Mucosa of descending colon (tissue), 3 donors: ENCODE results near the gene SPINT2. TPM values are rescaled to one million over a fixed set of nuclear protein-coding genes. Genes with fewer than 3 reads are reported as not detected.

ENCODE experiments used
- ATAC-seq: fragments of 200-7000 bp; cut with Tn5 transposase; one replicate; pipeline ENCODE4 v1.9.1; 2020; ENCODE audit warnings: mild to moderate bottlenecking, moderate library complexity
- DNase-seq, 3 donors: peaks; one replicate each; pipeline ENCODE4 v3.0.0-alpha.2; 2020
- H3K36me3 ChIP-seq: fragments of 200-600 bp; one replicate; pipeline ENCODE4 v1.8.0; 2021; ENCODE audit warnings: low read depth, mild to moderate bottlenecking
- H3K4me1 ChIP-seq: fragments of 200-600 bp; one replicate; pipeline ENCODE4 v1.8.0; 2021; ENCODE audit warnings: low read depth, mild to moderate bottlenecking
- H3K4me3 ChIP-seq: fragments of 200-600 bp; one replicate; pipeline ENCODE4 v1.8.0; 2021; ENCODE audit warnings: mild to moderate bottlenecking
- H3K9me3 ChIP-seq: fragments of 200-600 bp; one replicate; pipeline ENCODE4 v1.8.0; 2021; ENCODE audit warnings: mild to moderate bottlenecking
- intact Hi-C, 2 donors: fragments of 100-400 bp; cut with DNase I in 1 of 2; cut with micrococcal nuclease in 1 of 2; formaldehyde crosslinking; loops; one replicate each; pipeline versions ENCODE4 v1.11.0 to v1.11.1; 2022; cut with DNase I, micrococcal nuclease
- total RNA-seq, 3 donors: library from RNA; stranded (reverse); fragmentation: NEBNext Ultra II Directional in 2 of 3; extraction: Animal tissue kit (Norgen Biotek cat#: 25700) in 2 of 3; gene quantifications; one replicate each; pipeline versions ENCODE4 v1.2.1 to v1.2.4, GENCODE V29; 2021 to 2023
- TF ChIP-seq, protein P1 (sequence below): fragments of 200-600 bp; IDR thresholded peaks from one replicate; pipeline ENCODE4 v1.8.0; 2022; ENCODE audit warnings: antibody characterized with exemption, mild to moderate bottlenecking
- donor health status: DM: no; HTN: no; CAD: no; lungs with moderate emphysema.
- donor health status: DM: no; HTN: no; CAD: no.
- donor health status: DM: no; HTN: yes; CAD: no.

Gene SPINT2
- total RNA-seq, 3 donors from 2014 or later = 355 to 802 (median 787) TPM

DNA sequence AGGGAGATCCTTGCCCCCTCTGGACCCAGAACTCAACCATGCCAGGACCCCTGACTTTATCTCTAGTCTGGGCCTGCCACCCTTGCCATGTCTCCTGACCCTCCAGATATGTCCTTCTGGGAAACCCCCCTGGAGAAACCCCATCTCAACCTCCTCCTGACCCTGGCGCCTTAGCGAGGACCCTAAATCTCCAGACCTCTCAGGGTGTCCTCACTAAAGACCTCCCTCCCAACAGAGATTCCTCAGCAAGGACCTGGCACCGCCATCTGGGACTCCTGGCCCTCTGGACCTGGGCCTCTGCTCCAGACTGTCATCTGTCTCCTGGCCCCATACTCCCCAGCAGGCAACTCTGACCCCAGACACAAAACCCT is 56.6 kb downstream of the SPINT2 start:
- no peak for DNase-seq
- ATAC-seq = no peak
- TF ChIP-seq, protein P1, sequence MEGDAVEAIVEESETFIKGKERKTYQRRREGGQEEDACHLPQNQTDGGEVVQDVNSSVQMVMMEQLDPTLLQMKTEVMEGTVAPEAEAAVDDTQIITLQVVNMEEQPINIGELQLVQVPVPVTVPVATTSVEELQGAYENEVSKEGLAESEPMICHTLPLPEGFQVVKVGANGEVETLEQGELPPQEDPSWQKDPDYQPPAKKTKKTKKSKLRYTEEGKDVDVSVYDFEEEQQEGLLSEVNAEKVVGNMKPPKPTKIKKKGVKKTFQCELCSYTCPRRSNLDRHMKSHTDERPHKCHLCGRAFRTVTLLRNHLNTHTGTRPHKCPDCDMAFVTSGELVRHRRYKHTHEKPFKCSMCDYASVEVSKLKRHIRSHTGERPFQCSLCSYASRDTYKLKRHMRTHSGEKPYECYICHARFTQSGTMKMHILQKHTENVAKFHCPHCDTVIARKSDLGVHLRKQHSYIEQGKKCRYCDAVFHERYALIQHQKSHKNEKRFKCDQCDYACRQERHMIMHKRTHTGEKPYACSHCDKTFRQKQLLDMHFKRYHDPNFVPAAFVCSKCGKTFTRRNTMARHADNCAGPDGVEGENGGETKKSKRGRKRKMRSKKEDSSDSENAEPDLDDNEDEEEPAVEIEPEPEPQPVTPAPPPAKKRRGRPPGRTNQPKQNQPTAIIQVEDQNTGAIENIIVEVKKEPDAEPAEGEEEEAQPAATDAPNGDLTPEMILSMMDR = no peak
- no peak overlapping the region for H3K4me3 ChIP-seq
- peaks cover 2% of the 10 kb centered on the region for H3K36me3 ChIP-seq
- peaks cover 12% of the 10 kb centered on the region for H3K4me1 ChIP-seq
- intact Hi-C loops = no loop called here
- H3K9me3 ChIP-seq = no peaks in the 10 kb centered on the region

DNA sequence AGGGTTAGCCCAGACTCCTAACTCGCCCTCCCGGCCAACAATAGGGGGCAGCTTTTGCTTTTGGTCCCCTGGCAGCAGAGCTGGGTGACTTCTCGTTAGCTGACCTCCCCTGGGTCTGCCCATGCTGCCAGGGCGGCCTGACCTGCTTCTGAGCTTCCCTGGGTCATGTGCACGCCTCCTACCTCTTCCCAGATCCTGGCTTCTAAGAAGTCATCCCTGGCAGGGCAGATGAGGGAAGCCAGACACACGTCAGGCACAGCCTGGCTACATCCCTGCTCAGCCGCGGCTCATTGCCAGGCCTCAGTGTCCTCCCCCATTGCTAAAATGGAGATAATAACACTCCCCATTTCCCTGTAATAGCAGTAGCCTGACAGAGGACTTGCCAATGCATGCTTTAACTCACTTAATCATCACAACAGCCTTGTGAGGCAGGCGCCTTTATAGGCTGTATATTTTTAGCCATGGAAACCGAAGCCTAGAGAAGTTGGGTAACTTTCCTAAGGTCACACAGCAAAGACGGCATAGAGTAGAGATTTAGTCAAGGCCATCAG is 57.3 kb downstream of the SPINT2 start:
- TF ChIP-seq, protein P1 = no peak
- no peak for DNase-seq
- intact Hi-C loops = no loop called here
- Histone ChIP-seq H3K36me3 (peaks cover under 1% of the 10 kb centered on the region), H3K4me3 (no peak overlapping the region), H3K9me3 (no peaks in the 10 kb centered on the region), H3K4me1 (peaks cover 8% of the 10 kb centered on the region)
- ATAC-seq = no peak

DNA sequence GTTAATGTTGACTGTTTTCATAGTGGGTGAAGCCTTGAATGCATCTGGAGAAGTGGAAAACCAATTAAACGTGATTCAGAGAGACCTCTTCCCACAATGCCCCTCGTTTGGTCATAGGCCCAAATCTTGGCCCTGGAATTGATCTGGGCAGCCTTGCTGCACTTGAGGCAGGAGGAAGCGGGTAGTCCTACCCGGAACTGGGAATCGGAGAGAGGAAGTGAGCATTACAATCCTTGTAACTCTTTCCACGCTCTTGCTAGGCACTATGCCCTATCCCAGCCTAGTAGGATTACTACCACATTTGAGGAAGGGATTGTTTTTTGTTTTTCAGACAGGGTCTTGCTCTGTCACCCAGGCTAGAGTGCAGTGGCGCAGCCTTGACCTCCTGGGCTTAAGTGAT is 58.9 kb downstream of the SPINT2 start:
- Histone ChIP-seq H3K4me1 (peaks cover 8% of the 10 kb centered on the region), H3K9me3 (no peaks in the 10 kb centered on the region), H3K4me3 (no peak overlapping the region), H3K36me3 (peaks cover 6% of the 10 kb centered on the region)
- TF ChIP-seq, protein P1 = no peak
- intact Hi-C loops = no loop called here
- ATAC-seq (no peak), DNase-seq (no peak)

DNA sequence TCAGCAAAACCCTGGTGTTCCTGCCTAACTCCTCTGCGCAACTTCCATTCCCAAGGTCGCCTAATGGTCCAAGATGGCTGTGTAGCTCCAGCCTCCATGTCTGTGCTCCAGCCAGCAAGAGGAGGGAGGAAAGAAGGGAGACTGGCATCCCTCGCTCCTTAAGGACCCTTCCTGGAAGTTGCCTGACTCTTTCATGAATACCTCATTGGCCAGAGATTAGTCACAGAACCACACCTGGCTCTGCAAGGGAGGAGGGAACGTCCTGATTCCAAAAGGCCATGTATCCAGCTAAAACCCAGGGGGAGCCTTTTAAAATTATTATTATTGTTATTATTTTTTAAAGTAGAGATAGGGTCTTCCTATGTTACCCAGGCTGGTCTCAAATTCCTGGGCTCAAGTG is 60.1 kb downstream of the SPINT2 start:
- no peak for ATAC-seq
- Histone ChIP-seq H3K4me1 (peaks cover under 1% of the 10 kb centered on the region), H3K4me3 (no peak overlapping the region), H3K36me3 (peaks cover 6% of the 10 kb centered on the region), H3K9me3 (no peaks in the 10 kb centered on the region)
- TF ChIP-seq, protein P1 = no peak
- intact Hi-C loops = no loop called here
- no peak for DNase-seq

DNA sequence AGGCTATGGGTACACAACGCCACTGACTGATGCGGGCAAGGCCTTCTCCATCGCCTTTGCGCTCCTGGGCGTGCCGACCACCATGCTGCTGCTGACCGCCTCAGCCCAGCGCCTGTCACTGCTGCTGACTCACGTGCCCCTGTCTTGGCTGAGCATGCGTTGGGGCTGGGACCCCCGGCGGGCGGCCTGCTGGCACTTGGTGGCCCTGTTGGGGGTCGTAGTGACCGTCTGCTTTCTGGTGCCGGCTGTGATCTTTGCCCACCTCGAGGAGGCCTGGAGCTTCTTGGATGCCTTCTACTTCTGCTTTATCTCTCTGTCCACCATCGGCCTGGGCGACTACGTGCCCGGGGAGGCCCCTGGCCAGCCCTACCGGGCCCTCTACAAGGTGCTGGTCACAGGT is 62.2 kb downstream of the SPINT2 start:
- Histone ChIP-seq H3K36me3 (peaks cover 6% of the 10 kb centered on the region), H3K4me1 (no peaks in the 10 kb centered on the region), H3K4me3 (no peak overlapping the region), H3K9me3 (no peaks in the 10 kb centered on the region)
- intact Hi-C loops = no loop called here
- DNase-seq = no peak
- TF ChIP-seq, protein P1 = no peak
- ATAC-seq = no peak

DNA sequence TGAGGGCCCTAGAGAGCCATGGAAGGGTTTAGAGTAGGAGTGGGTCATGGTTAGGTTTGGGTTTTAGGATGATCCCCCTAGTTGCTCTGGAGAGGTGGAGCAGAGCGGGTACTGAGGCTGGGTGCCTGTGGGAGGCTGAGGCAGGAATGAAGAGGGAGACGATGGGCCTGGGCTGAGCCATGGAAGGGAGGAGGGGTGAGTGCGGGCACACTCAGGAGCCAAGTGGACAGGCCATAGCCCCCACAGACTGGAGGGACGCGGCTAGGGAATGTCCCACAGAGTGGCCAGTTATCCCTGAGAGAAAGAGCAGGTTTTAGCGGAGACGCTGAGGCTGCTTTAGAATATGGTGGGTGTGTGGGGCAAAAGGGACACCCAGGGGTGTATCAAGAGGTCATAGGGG is 65.3 kb downstream of the SPINT2 start:
- peaks cover 6% of the 10 kb centered on the region for H3K36me3 ChIP-seq
- H3K9me3 ChIP-seq = no peaks in the 10 kb centered on the region
- TF ChIP-seq, protein P1 = no peak
- no peak for ATAC-seq
- no peaks in the 10 kb centered on the region for H3K4me1 ChIP-seq
- H3K4me3 ChIP-seq = no peak overlapping the region
- no peak for DNase-seq
- intact Hi-C loops = loop anchor here in 1 of 2 donors (5.0 kb wide), 1 partner anchor 87 kb away; no protein-coding TSS in a partner anchor
